ENCODE measurements around the gene APH1A.
"Not testable (repeated sequence)": the region's sequence is repeated elsewhere in the genome, so short reads cannot be mapped to it uniquely, and the experiment has no call there.

DNA sequence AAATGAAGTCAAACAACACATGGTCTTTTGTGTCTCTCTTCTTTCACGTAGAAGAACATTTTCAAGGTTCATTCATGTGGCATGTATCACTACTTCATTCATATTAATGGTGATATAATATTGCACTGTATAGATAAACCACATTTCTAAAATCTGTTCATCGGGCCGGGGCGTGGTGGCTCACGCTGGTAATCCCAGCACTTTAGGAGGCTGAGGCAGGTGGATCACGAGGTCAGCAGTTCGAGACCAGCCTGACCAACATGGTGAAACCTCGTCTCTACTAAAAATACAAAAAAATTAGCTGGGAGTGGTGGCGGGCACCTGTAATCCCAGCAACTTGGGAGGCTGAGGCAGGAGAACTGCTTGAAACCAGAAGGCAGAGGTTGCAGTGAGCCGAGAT is 40.6 kb downstream of the APH1A start:
- TF ChIP-seq YY1 (IDR thresholded peaks at IDR 0.05; ENCODE audit: insufficient read depth, insufficient read length); ZNF274 (IDR thresholded peaks at IDR 0.05; ENCODE audit: low read depth, low read length); SUZ12 (IDR thresholded peaks at IDR 0.05; ENCODE audit: extremely low read depth, insufficient read depth, insufficient read length): not testable (repeated sequence)
